GM12878 (cell line): ENCODE results near the gene ORAI3. TPM values are rescaled to one million over a fixed set of nuclear protein-coding genes. Genes with fewer than 3 reads are reported as not detected.

Experiments
- ATAC-seq: fragments of 200-7000 bp; cut with Tn5 transposase; 3 replicates; pipeline ENCODE4 v1.9.1; 2020; ENCODE audit warnings: mild to moderate bottlenecking, moderate library complexity
- BruUV-seq: library from RNA; stranded (reverse); fragments of 400-500 nt; replicated peaks from 2 replicates; lab custom pipeline; 2021; lab: Mats Ljungman, UMichigan
- CTCF ChIA-PET: fragments of 300-600 bp; sonication (Branson Sonifier 250); formaldehyde crosslinking; extraction: SDS; loops from one replicate; lab custom pipeline; 2021; ENCODE audit warnings: inconsistent platforms; lab: Yijun Ruan, JAX
- POLR2A ChIA-PET: fragments of 350-600 bp; formaldehyde crosslinking; extraction: SDS; loops from one replicate; lab custom pipeline; 2021; ENCODE audit warnings: inconsistent platforms; lab: Charles Lee
- RAD21 ChIA-PET: fragments of 300-600 bp; sonication (Branson Sonifier 250); formaldehyde crosslinking; loops from one replicate; lab custom pipeline; 2023; ENCODE audit warnings: antibody characterized with exemption; ENCODE audit not compliant: unreplicated experiment; lab: Charles Lee
- SMC1A ChIA-PET: fragments of 300-600 bp; sonication (Branson Sonifier 250); formaldehyde crosslinking; loops from one replicate; lab custom pipeline; 2023; ENCODE audit not compliant: unreplicated experiment, uncharacterized antibody; lab: Charles Lee
- DNase-seq: peaks from one replicate; pipeline ENCODE4 v3.0.0-alpha.2; 2011; ENCODE audit warnings: low read depth, low spot score
- FAIRE-seq: peaks from 3 replicates; lab custom pipeline; 2011; peaks lifted over from hg19 to GRCh38; lab: Jason Lieb, UNC
- H2AFZ ChIP-seq: 2 replicates; pipeline ENCODE4 v1.6.0; 2011; ENCODE audit warnings: low read depth, low read length, control low read depth; ENCODE audit not compliant: control insufficient read depth
- H3K27ac ChIP-seq: 2 replicates; pipeline ENCODE4 v1.5.1; 2011; ENCODE audit warnings: control low read depth; ENCODE audit not compliant: control insufficient read depth, insufficient read depth
- H3K27me3 ChIP-seq, 2 experiments: replicated peaks in 1 of 2; 2 replicates each; pipeline versions ENCODE4 v1.6.0 to v1.6.1; 2011; ENCODE audit warnings: low read length in 1 of 2; ENCODE audit not compliant: control insufficient read depth in 2 of 2, insufficient read depth in 2 of 2
- H3K36me3 ChIP-seq, 2 experiments: 2 replicates each; pipeline ENCODE4 v1.5.1; 2011; ENCODE audit warnings: low read length in 1 of 2; ENCODE audit not compliant: control insufficient read depth in 2 of 2, insufficient read depth in 2 of 2
- H3K4me1 ChIP-seq: 2 replicates; pipeline ENCODE4 v1.6.1; 2011; ENCODE audit warnings: mild to moderate bottlenecking, low read length, moderate library complexity, mixed read lengths; ENCODE audit not compliant: control insufficient read depth, insufficient read depth
- H3K4me2 ChIP-seq: 2 replicates; pipeline ENCODE4 v1.6.0; 2011; ENCODE audit warnings: control low read depth; ENCODE audit not compliant: control insufficient read depth, insufficient read depth
- H3K4me3 ChIP-seq: fragments of 200-600 bp; sonication (generic); 2 replicates; pipeline ENCODE4 v1.5.1; 2016
- H3K79me2 ChIP-seq: 2 replicates; pipeline ENCODE4 v1.6.0; 2011; ENCODE audit warnings: low read length; ENCODE audit not compliant: control insufficient read depth, insufficient read depth
- H3K9ac ChIP-seq: 2 replicates; pipeline ENCODE4 v1.8.0; 2011; ENCODE audit warnings: low read length, control low read depth, mixed read lengths; ENCODE audit not compliant: control insufficient read depth, insufficient read depth
- H3K9me3 ChIP-seq: replicated peaks from 3 replicates; pipeline ENCODE4 v1.5.1; 2011; ENCODE audit warnings: mild to moderate bottlenecking, low read length; ENCODE audit not compliant: control insufficient read depth, insufficient read depth
- H4K20me1 ChIP-seq: 2 replicates; pipeline ENCODE4 v1.6.0; 2011; ENCODE audit not compliant: control insufficient read depth, insufficient read depth
- BMI1 ChIP-seq: fragments of 450-650 bp; IDR thresholded peaks from 2 replicates; pipeline ENCODE4 v1.6.1; 2016; ENCODE audit warnings: mild to moderate bottlenecking, moderate library complexity, borderline replicate concordance
- LARP7 ChIP-seq: fragments of 450-650 bp; IDR thresholded peaks from 2 replicates; pipeline ENCODE4 v1.6.1; 2017; ENCODE audit warnings: mild to moderate bottlenecking
- NFIC ChIP-seq: IDR thresholded peaks from 2 replicates; pipeline ENCODE4 v1.6.1; 2012; ENCODE audit warnings: low read depth, mild to moderate bottlenecking, inconsistent platforms, low read length, moderate library complexity
- NFYB ChIP-seq: IDR thresholded peaks from 2 replicates; pipeline ENCODE4 v1.6.1; 2011; ENCODE audit warnings: low read depth, mild to moderate bottlenecking, low read length, improper control_type of control experiment, moderate library complexity; ENCODE audit not compliant: insufficient read depth
- PAX5 ChIP-seq: IDR thresholded peaks from 2 replicates; pipeline ENCODE4 v1.6.1; 2011; ENCODE audit warnings: low read depth, low read length, borderline replicate concordance
- POLR2AphosphoS2 ChIP-seq: IDR thresholded peaks from 2 replicates; pipeline ENCODE4 v1.6.1; 2011; ENCODE audit warnings: low read depth, mild to moderate bottlenecking, low read length, improper control_type of control experiment, moderate library complexity
- RB1 ChIP-seq: fragments of 450-650 bp; formaldehyde crosslinking; IDR thresholded peaks from 2 replicates; pipeline ENCODE4 v1.6.1; 2017; ENCODE audit warnings: mild to moderate bottlenecking, borderline replicate concordance
- SUPT20H ChIP-seq: IDR thresholded peaks from 2 replicates; pipeline ENCODE4 v1.6.1; 2011; ENCODE audit warnings: low read depth, mild to moderate bottlenecking, low read length, moderate library complexity, borderline replicate concordance; ENCODE audit not compliant: control insufficient read depth
- TCF3 ChIP-seq: IDR thresholded peaks from 2 replicates; pipeline ENCODE4 v1.6.1; 2012; ENCODE audit warnings: low read depth, mild to moderate bottlenecking, low read length, borderline replicate concordance; ENCODE audit not compliant: insufficient read depth
- ZNF274 ChIP-seq: IDR thresholded peaks from one replicate; pipeline ENCODE4 v1.8.0; 2011; ENCODE audit not compliant: insufficient read length, insufficient read depth
- WGBS: methylation state at CpG from one replicate; pipeline ENCODE4 v1.1.6; 2016; ENCODE audit warnings: low lambda C conversion rate; ENCODE audit not compliant: insufficient replicate concordance, insufficient coverage; ENCODE audit errors: missing lambda C conversion rate; 5-methylcytosine and 5-hydroxymethylcytosine counted together
- in situ Hi-C: fragments of 300-500 bp; cut with MboI; formaldehyde crosslinking; loops from 9 replicates; pipeline ENCODE4 v1.14.3; 2018; ENCODE audit warnings: mixed read lengths
- intact Hi-C: fragments of 100-400 bp; cut with micrococcal nuclease; formaldehyde crosslinking; loops from one replicate; pipeline ENCODE4 v1.14.2; 2022; ENCODE audit not compliant: unreplicated experiment
- polyA plus RNA-seq, 11 experiments: library from polyadenylated mRNA; depleted of rRNA in 4 of 11; unstranded in 6 of 11; stranded (reverse) in 5 of 11; fragments of >200 nt; fragmentation: Nextera tagmentation in 4 of 11; fragmentation: Illumina TruSeq in 1 of 11; extraction: Ambion mirVana in 4 of 11; extraction: Trizol in 1 of 11; gene quantifications; 1 replicate in 1 of 11; 2 replicates in 10 of 11; pipeline versions ENCODE4 v1.2.1 to v1.2.3, GENCODE V29; 2011 to 2016; ENCODE audit warnings: inconsistent platforms in 2 of 11, missing spikeins in 2 of 11, low read depth in 1 of 11
- total RNA-seq, 4 experiments: library from RNA; depleted of rRNA in 3 of 4; stranded (reverse); fragments of >200 nt in 3 of 4; fragmentation: Illumina TruSeq in 1 of 4; extraction: Trizol in 1 of 4; gene quantifications; 2 replicates each; pipeline versions ENCODE4 v1.2.1 to v1.2.3, GENCODE V29; 2013 to 2021
- TF ChIP-seq, protein P1 (sequence below): fragments of 450-650 bp; formaldehyde crosslinking; IDR thresholded peaks from 2 replicates; pipeline ENCODE4 v1.4.0; 2020; ENCODE audit warnings: mild to moderate bottlenecking, moderate library complexity
- TF ChIP-seq, protein P2 (sequence below): fragments of 450-650 bp; IDR thresholded peaks from 2 replicates; pipeline ENCODE4 v1.6.1; 2016; ENCODE audit warnings: mild to moderate bottlenecking, moderate library complexity, borderline replicate concordance
- TF ChIP-seq, protein P3 (sequence below): fragments of 450-650 bp; IDR thresholded peaks from 2 replicates; pipeline ENCODE4 v1.6.1; 2016; ENCODE audit warnings: mild to moderate bottlenecking

The ORAI3 gene
- total and polyA plus RNA-seq, 10 of the 15 experiments (the other 5 are each of a cell fraction or from before 2014, with no cell fraction given): 3.4 to 21.9 (median 16.2) TPM

DNA sequence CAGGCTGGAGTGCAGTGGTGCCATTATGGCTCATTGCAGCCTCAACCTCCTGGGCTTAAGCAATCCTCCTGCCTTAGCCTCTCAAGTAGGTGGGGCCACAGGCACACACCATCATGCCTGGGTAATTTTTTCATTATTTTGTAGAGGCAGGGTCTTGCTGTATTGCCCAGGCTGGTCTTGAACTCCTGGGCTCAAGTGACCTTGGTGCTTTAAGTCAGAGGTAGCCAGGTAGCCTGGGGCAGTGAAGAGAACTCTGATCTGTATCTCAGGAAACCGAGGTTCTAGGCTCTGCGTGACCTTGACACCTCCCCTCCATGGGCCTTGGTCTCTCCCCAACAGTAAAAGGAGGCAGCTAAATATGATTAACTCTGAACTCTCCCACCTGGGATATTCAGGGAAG, 49.1 kb upstream of the ORAI3 start:
- H2AFZ ChIP-seq: no peak overlapping the region
- no peak overlapping the region for H3K4me2 ChIP-seq
- DNase-seq (no peak), FAIRE-seq (no peak), ATAC-seq (no peak)
- 94% methylated on average over 2 of the region's 2 CpGs for WGBS
- H3K9ac ChIP-seq: no peak overlapping the region
- no peaks in the 10 kb centered on the region; the same call in 1 of the 2 replicates for H4K20me1 ChIP-seq
- H3K36me3 ChIP-seq: no peaks in the 10 kb centered on the region
- SMC1A ChIA-PET: interaction anchor here (8.8 kb wide), 1 partner anchor 55 kb away, joined by 146 read pairs; no protein-coding TSS in a partner anchor
- RAD21 ChIA-PET: interaction anchor here (3.2 to 4.0 kb wide), 2 partner anchors 27 to 55 kb away, joined by 16 to 88 read pairs; no protein-coding TSS in a partner anchor
- POLR2A ChIA-PET: no interaction called here
- H3K4me1 ChIP-seq: peaks cover 33% of the 10 kb centered on the region
- H3K79me2 ChIP-seq: no peaks in the 10 kb centered on the region
- CTCF ChIA-PET: interaction anchor here (3.3 to 7.5 kb wide), 4 partner anchors 42 to 85 kb away, joined by 18 to 174 read pairs (median 26); no protein-coding TSS in a partner anchor
- in situ Hi-C loops (no loop called here), intact Hi-C loops (loop anchor here (10.0 kb wide), 1 partner anchor 245 kb away; the partner anchor contains the start of genes FBRS and PRR14)
- BruUV-seq: no TSS peak
- TF ChIP-seq BMI1 (no peak), POLR2AphosphoS2 (no peak), PAX5 (no peak), NFIC (no peak), RB1 (no peak), LARP7 (no peak), NFYB (no peak), ZNF274 (no peak), SUPT20H (no peak), TCF3 (no peak)
- TF ChIP-seq, protein P1, sequence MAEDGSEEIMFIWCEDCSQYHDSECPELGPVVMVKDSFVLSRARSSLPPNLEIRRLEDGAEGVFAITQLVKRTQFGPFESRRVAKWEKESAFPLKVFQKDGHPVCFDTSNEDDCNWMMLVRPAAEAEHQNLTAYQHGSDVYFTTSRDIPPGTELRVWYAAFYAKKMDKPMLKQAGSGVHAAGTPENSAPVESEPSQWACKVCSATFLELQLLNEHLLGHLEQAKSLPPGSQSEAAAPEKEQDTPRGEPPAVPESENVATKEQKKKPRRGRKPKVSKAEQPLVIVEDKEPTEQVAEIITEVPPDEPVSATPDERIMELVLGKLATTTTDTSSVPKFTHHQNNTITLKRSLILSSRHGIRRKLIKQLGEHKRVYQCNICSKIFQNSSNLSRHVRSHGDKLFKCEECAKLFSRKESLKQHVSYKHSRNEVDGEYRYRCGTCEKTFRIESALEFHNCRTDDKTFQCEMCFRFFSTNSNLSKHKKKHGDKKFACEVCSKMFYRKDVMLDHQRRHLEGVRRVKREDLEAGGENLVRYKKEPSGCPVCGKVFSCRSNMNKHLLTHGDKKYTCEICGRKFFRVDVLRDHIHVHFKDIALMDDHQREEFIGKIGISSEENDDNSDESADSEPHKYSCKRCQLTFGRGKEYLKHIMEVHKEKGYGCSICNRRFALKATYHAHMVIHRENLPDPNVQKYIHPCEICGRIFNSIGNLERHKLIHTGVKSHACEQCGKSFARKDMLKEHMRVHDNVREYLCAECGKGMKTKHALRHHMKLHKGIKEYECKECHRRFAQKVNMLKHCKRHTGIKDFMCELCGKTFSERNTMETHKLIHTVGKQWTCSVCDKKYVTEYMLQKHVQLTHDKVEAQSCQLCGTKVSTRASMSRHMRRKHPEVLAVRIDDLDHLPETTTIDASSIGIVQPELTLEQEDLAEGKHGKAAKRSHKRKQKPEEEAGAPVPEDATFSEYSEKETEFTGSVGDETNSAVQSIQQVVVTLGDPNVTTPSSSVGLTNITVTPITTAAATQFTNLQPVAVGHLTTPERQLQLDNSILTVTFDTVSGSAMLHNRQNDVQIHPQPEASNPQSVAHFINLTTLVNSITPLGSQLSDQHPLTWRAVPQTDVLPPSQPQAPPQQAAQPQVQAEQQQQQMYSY (CRISPR knock-in tag): no peak
- TF ChIP-seq, protein P2, sequence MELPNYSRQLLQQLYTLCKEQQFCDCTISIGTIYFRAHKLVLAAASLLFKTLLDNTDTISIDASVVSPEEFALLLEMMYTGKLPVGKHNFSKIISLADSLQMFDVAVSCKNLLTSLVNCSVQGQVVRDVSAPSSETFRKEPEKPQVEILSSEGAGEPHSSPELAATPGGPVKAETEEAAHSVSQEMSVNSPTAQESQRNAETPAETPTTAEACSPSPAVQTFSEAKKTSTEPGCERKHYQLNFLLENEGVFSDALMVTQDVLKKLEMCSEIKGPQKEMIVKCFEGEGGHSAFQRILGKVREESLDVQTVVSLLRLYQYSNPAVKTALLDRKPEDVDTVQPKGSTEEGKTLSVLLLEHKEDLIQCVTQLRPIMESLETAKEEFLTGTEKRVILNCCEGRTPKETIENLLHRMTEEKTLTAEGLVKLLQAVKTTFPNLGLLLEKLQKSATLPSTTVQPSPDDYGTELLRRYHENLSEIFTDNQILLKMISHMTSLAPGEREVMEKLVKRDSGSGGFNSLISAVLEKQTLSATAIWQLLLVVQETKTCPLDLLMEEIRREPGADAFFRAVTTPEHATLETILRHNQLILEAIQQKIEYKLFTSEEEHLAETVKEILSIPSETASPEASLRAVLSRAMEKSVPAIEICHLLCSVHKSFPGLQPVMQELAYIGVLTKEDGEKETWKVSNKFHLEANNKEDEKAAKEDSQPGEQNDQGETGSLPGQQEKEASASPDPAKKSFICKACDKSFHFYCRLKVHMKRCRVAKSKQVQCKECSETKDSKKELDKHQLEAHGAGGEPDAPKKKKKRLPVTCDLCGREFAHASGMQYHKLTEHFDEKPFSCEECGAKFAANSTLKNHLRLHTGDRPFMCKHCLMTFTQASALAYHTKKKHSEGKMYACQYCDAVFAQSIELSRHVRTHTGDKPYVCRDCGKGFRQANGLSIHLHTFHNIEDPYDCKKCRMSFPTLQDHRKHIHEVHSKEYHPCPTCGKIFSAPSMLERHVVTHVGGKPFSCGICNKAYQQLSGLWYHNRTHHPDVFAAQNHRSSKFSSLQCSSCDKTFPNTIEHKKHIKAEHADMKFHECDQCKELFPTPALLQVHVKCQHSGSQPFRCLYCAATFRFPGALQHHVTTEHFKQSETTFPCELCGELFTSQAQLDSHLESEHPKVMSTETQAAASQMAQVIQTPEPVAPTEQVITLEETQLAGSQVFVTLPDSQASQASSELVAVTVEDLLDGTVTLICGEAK: no peak
- TF ChIP-seq, protein P3, sequence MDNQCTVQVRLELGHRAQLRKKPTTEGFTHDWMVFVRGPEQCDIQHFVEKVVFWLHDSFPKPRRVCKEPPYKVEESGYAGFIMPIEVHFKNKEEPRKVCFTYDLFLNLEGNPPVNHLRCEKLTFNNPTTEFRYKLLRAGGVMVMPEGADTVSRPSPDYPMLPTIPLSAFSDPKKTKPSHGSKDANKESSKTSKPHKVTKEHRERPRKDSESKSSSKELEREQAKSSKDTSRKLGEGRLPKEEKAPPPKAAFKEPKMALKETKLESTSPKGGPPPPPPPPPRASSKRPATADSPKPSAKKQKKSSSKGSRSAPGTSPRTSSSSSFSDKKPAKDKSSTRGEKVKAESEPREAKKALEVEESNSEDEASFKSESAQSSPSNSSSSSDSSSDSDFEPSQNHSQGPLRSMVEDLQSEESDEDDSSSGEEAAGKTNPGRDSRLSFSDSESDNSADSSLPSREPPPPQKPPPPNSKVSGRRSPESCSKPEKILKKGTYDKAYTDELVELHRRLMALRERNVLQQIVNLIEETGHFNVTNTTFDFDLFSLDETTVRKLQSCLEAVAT: no peak
- peaks cover 2% of the 10 kb centered on the region; the same call in 2 of the 3 replicates for H3K9me3 ChIP-seq
- H3K27me3 ChIP-seq: no peaks in the 10 kb centered on the region
- H3K4me3 ChIP-seq: no peak overlapping the region
- no peak overlapping the region for H3K27ac ChIP-seq
